ENCODE measurements around the gene IGF2R.

Gene IGF2R

DNA sequence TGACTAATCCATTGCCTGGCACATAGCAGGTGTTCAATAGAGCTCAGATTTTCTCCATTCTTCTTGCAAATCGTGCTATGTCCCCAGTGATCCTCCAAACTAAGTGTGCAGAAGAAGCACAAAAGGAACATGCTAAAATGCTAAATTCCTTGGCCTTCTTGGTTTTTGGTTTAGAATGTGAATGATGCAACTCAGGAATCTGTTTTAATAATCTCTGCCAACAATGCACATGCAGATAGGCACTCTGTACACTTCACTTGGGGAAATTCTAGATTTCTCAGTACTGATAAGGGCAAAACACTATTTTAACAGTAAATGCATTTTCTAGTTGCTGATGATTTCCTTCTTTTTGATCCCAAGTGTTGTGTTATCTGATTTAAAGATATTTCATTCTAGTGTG is 188.0 kb downstream of the IGF2R start:
- no peak for DNase-seq

DNA sequence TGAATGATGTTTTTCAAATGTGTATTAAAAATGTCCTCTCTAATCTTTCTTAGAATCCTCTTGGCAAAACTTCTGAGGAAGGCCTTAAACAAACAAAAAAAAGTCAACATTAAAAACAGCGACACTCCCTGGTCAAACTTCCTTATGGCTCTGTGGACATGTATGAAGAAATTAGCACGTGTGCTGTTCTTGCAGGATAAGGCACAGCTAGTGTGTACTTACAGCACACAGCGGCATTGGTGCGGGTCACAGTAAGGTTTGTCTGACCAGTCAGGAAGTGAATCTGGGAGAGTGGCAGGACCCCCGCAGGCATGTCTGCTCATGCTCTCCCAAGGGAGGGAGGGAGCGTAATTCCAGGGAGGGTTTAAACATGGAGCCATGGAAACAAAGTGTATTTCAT is 191.6 kb downstream of the IGF2R start:
- DNase-seq = no peak
